Activated CD8-positive, alpha-beta memory T cell treated with anti-CD3 and anti-CD28 coated beads for 4 hours (primary cell): ENCODE results near the gene NDUFA6.
"Not testable (repeated sequence)": the region's sequence is repeated elsewhere in the genome, so short reads cannot be mapped to it uniquely, and the experiment has no call there.

Experiments used
- DNase-seq, 2 donors: peaks; one replicate each; pipeline ENCODE4 v3.0.0-alpha.2; 2020; ENCODE audit warnings: low read depth in 2 of 2

Gene NDUFA6

GRCh38 chr22:42112793-42113192, 22.2 kb upstream of the NDUFA6 start:
- DNase-seq = not testable (repeated sequence)

- DNase-seq = no peak
These were observed 21.2 kb upstream of the NDUFA6 start for GRCh38 chr22:42111798-42112197.

GRCh38 chr22:42108848-42109247, 18.3 kb upstream of the NDUFA6 start:
- no peak for DNase-seq

- not testable (repeated sequence) for DNase-seq
These were observed 13.8 kb upstream of the NDUFA6 start for GRCh38 chr22:42104332-42104860.

- no peak for DNase-seq
These were observed 10.6 kb upstream of the NDUFA6 start for GRCh38 chr22:42101199-42101598.

GRCh38 chr22:42091455-42091782, 847 bp upstream of the NDUFA6 start:
- no peak for DNase-seq

- DNase-seq = no peak
These were observed 4.5 kb downstream of the NDUFA6 start for GRCh38 chr22:42086051-42086450.

- no peak for DNase-seq
These were observed 5.7 kb downstream of the NDUFA6 start for GRCh38 chr22:42084874-42085273.

GRCh38 chr22:42083119-42083518, 7.5 kb downstream of the NDUFA6 start:
- DNase-seq = no peak

GRCh38 chr22:42080287-42080686, 10.3 kb downstream of the NDUFA6 start:
- DNase-seq = no peak

GRCh38 chr22:42079319-42080251, 11.0 kb downstream of the NDUFA6 start, which contains the start of gene SMDT1:
SMDT1 (plus strand) TSS chr22:42079700; CDS start chr22:42079769, 69 bp downstream.
- peak; percentile 95 to 97 for DNase-seq

- no peak for DNase-seq
These were observed 11.9 kb downstream of the NDUFA6 start for GRCh38 chr22:42078469-42079318.

GRCh38 chr22:42077486-42078125, 13.0 kb downstream of the NDUFA6 start:
- DNase-seq = no peak

GRCh38 chr22:42076764-42077485, 13.6 kb downstream of the NDUFA6 start:
- no peak for DNase-seq

- DNase-seq = no peak
These were observed 15.5 kb downstream of the NDUFA6 start for GRCh38 chr22:42074846-42075676.

GRCh38 chr22:42074132-42074811, 16.3 kb downstream of the NDUFA6 start, which contains the start of gene PHETA2:
PHETA2 (plus strand) TSS chr22:42074248; CDS start chr22:42077294, 3,046 bp downstream.
- DNase-seq = no peak

GRCh38 chr22:42073621-42074041, 16.9 kb downstream of the NDUFA6 start:
- DNase-seq = no peak

- DNase-seq = no peak
These were observed 17.8 kb downstream of the NDUFA6 start for GRCh38 chr22:42072606-42073330.

GRCh38 chr22:42071508-42071907, 19.1 kb downstream of the NDUFA6 start:
- not testable (repeated sequence) for DNase-seq
